H1 (cell line): ENCODE data around the gene ZNF462. TPM values are rescaled to one million over a fixed set of nuclear protein-coding genes. Genes with fewer than 3 reads are reported as not detected.

Experiments used
- CTCF ChIA-PET: fragments of 300-600 bp; sonication (Branson Sonifier 250); formaldehyde crosslinking; loops from one replicate; lab custom pipeline; 2021; ENCODE audit not compliant: partially characterized antibody; lab: Charles Lee
- POLR2A ChIA-PET: fragments of 300-600 bp; sonication (Branson Sonifier 250); formaldehyde crosslinking; loops from one replicate; lab custom pipeline; 2021; ENCODE audit warnings: inconsistent platforms; ENCODE audit not compliant: partially characterized antibody; lab: Charles Lee
- DNase-seq, 2 experiments: peaks; one replicate each; pipeline versions ENCODE4 v3.0.0 to v3.0.0-alpha.2; 2010 to 2022; ENCODE audit warnings: low spot score in 2 of 2, low read depth in 1 of 2, mixed read lengths in 1 of 2
- FAIRE-seq: peaks from 2 replicates; lab custom pipeline; 2011; peaks lifted over from hg19 to GRCh38; lab: Jason Lieb, UNC
- H2AFZ ChIP-seq: 2 replicates; pipeline ENCODE4 v1.8.1; 2012; ENCODE audit warnings: low read length, inconsistent platforms
- H2AK5ac ChIP-seq: 2 replicates; pipeline ENCODE4 v1.6.1; 2013; ENCODE audit warnings: low read depth, low read length
- H2BK120ac ChIP-seq: replicated peaks from 2 replicates; pipeline ENCODE3; 2013; ENCODE audit warnings: low read depth, low read length, inconsistent platforms
- H2BK12ac ChIP-seq: 2 replicates; pipeline ENCODE4 v1.6.1; 2013; ENCODE audit warnings: low read depth, low read length
- H2BK15ac ChIP-seq: 2 replicates; pipeline ENCODE4 v1.6.1; 2013; ENCODE audit warnings: low read length
- H2BK20ac ChIP-seq: 2 replicates; pipeline ENCODE4 v1.6.1; 2013; ENCODE audit warnings: low read length
- H2BK5ac ChIP-seq: 2 replicates; pipeline ENCODE4 v1.6.1; 2013; ENCODE audit warnings: low read depth, low read length
- H3K14ac ChIP-seq: 2 replicates; pipeline ENCODE4 v1.6.1; 2013; ENCODE audit warnings: inconsistent platforms; ENCODE audit not compliant: insufficient read length
- H3K18ac ChIP-seq: 2 replicates; pipeline ENCODE4 v1.6.1; 2013; ENCODE audit warnings: low read length; ENCODE audit errors: extremely low read depth
- H3K23ac ChIP-seq: 2 replicates; pipeline ENCODE4 v1.6.1; 2013; ENCODE audit warnings: inconsistent platforms; ENCODE audit not compliant: insufficient read length
- H3K23me2 ChIP-seq: 2 replicates; pipeline ENCODE4 v1.6.1; 2013; ENCODE audit warnings: low read depth, low read length
- H3K27ac ChIP-seq: 2 replicates; pipeline ENCODE4 v1.6.1; 2011; ENCODE audit warnings: low read depth, low read length, inconsistent platforms
- H3K27me3 ChIP-seq, 4 experiments: replicated peaks in 1 of 4; 1 replicate in 1 of 4; 2 replicates in 3 of 4; pipeline versions ENCODE4 v1.6.1 to v1.8.1; 2011 to 2013; ENCODE audit warnings: low read length in 3 of 4, mild to moderate bottlenecking in 3 of 4, inconsistent platforms in 2 of 4, mixed read lengths in 2 of 4, moderate library complexity in 1 of 4; ENCODE audit not compliant: control insufficient read depth in 3 of 4, insufficient read depth in 3 of 4; ENCODE audit errors: extremely low read depth in 1 of 4
- H3K36me3 ChIP-seq, 4 experiments: 2 replicates each; pipeline versions ENCODE4 v1.6.1 to v1.8.1; 2011 to 2013; ENCODE audit warnings: mild to moderate bottlenecking in 4 of 4, low read length in 3 of 4, moderate library complexity in 2 of 4, control low read depth in 1 of 4, inconsistent platforms in 1 of 4; ENCODE audit not compliant: insufficient read depth in 4 of 4, control insufficient read depth in 2 of 4
- H3K4ac ChIP-seq: replicated peaks from 2 replicates; pipeline ENCODE3; 2013; ENCODE audit warnings: low read length, low read depth, mixed read lengths, inconsistent platforms; ENCODE audit not compliant: insufficient read length
- H3K4me1 ChIP-seq, 4 experiments: replicated peaks in 1 of 4; 1 replicate in 1 of 4; 2 replicates in 3 of 4; pipeline versions ENCODE4 v1.6.1 to v1.8.1; 2011 to 2013; ENCODE audit warnings: low read length in 3 of 4, inconsistent platforms in 2 of 4, mixed read lengths in 1 of 4; ENCODE audit not compliant: insufficient read depth in 4 of 4, control insufficient read depth in 3 of 4
- H3K4me2 ChIP-seq, 2 experiments: 2 replicates each; pipeline versions ENCODE4 v1.6.1 to v1.8.1; 2011 to 2013; ENCODE audit warnings: low read depth in 2 of 2, low read length in 2 of 2, control low read depth in 1 of 2, inconsistent platforms in 1 of 2, mild to moderate bottlenecking in 1 of 2; ENCODE audit not compliant: insufficient read depth in 1 of 2
- H3K4me3 ChIP-seq, 4 experiments: fragments of 200-600, 300-600 bp in 1 of 4; sonication (generic), shearing (Covaris generic), sonication (Bioruptor Twin) in 1 of 4; 2 replicates each; pipeline versions ENCODE4 v1.5.1 to v1.8.1; 2011 to 2016; ENCODE audit warnings: low read length in 4 of 4, low read depth in 3 of 4, control low read depth in 2 of 4, inconsistent platforms in 2 of 4, mild to moderate bottlenecking in 2 of 4, mixed read lengths in 1 of 4, moderate library complexity in 1 of 4; ENCODE audit not compliant: insufficient read depth in 2 of 4; ENCODE audit errors: extremely low read depth in 1 of 4
- H3K56ac ChIP-seq: replicated peaks from 2 replicates; pipeline ENCODE3; 2013; ENCODE audit warnings: low read depth, mild to moderate bottlenecking, mixed read lengths, low read length, inconsistent platforms; ENCODE audit not compliant: insufficient read length
- H3K79me1 ChIP-seq: 2 replicates; pipeline ENCODE4 v1.6.1; 2013; ENCODE audit warnings: low read depth, low read length, control low read depth
- H3K79me2 ChIP-seq, 2 experiments: 2 replicates each; pipeline versions ENCODE4 v1.6.1 to v1.8.1; 2012 to 2013; ENCODE audit warnings: low read length in 2 of 2, mild to moderate bottlenecking in 2 of 2, inconsistent platforms in 1 of 2; ENCODE audit not compliant: insufficient read depth in 2 of 2, control insufficient read depth in 1 of 2
- H3K9ac ChIP-seq, 4 experiments: replicated peaks in 1 of 4; 1 replicate in 1 of 4; 2 replicates in 3 of 4; pipeline versions ENCODE4 v1.6.1 to v1.8.1; 2011 to 2013; ENCODE audit warnings: low read depth in 3 of 4, low read length in 3 of 4, control low read depth in 2 of 4, mild to moderate bottlenecking in 2 of 4, moderate library complexity in 2 of 4, inconsistent platforms in 1 of 4; ENCODE audit errors: extremely low read depth in 1 of 4
- H3K9me3 ChIP-seq, 2 experiments: 2 replicates each; pipeline versions ENCODE4 v1.6.1 to v1.8.1; 2012 to 2013; ENCODE audit warnings: mild to moderate bottlenecking in 2 of 2, moderate library complexity in 2 of 2, control low read depth in 1 of 2, inconsistent platforms in 1 of 2, low read depth in 1 of 2, low read length in 1 of 2, mixed read lengths in 1 of 2; ENCODE audit not compliant: insufficient read depth in 2 of 2
- H4K20me1 ChIP-seq, 2 experiments: replicated peaks in 1 of 2; 2 replicates each; pipeline versions ENCODE3 to v1.8.1; 2011 to 2013; ENCODE audit warnings: inconsistent platforms in 2 of 2, low read length in 2 of 2, mild to moderate bottlenecking in 1 of 2; ENCODE audit not compliant: insufficient read depth in 2 of 2, control insufficient read depth in 1 of 2
- H4K5ac ChIP-seq: 2 replicates; pipeline ENCODE4 v1.6.1; 2013; ENCODE audit warnings: low read length, low read depth, mixed read lengths, inconsistent platforms; ENCODE audit not compliant: insufficient read length
- H4K8ac ChIP-seq: 2 replicates; pipeline ENCODE4 v1.8.0; 2013; ENCODE audit warnings: mild to moderate bottlenecking, moderate library complexity, low read length, inconsistent platforms; ENCODE audit not compliant: insufficient read depth; ENCODE audit errors: extremely low read depth
- H4K91ac ChIP-seq: replicated peaks from 2 replicates; pipeline ENCODE3; 2013; ENCODE audit warnings: low read length, mixed read lengths, inconsistent platforms; ENCODE audit not compliant: insufficient read length
- ATF3 ChIP-seq: IDR thresholded peaks from 2 replicates; pipeline ENCODE4 v1.6.1; 2011; ENCODE audit warnings: low read depth, mild to moderate bottlenecking, low read length; ENCODE audit not compliant: insufficient read depth
- CBX5 ChIP-seq: fragments of 300-800, 300-1000 bp; sonication (generic); IDR thresholded peaks from 2 replicates; pipeline ENCODE4 v1.7.1; 2016; ENCODE audit warnings: antibody characterized with exemption, low read length, low read depth
- CHD2 ChIP-seq: IDR thresholded peaks from 2 replicates; pipeline ENCODE4 v1.6.1; 2012; ENCODE audit warnings: low read length, improper control_type of control experiment
- NANOG ChIP-seq: IDR thresholded peaks from 2 replicates; pipeline ENCODE4 v1.6.1; 2011; ENCODE audit warnings: low read length, low read depth, mild to moderate bottlenecking, inconsistent platforms; ENCODE audit not compliant: insufficient read depth, poor library complexity, severe bottlenecking
- SAP30 ChIP-seq: fragments of 300-600 bp; sonication (generic); IDR thresholded peaks from 2 replicates; pipeline ENCODE4 v1.7.1; 2012; ENCODE audit warnings: low read length, moderate library complexity, mild to moderate bottlenecking, inconsistent platforms; ENCODE audit not compliant: insufficient read depth, insufficient replicate concordance
- SIN3A ChIP-seq, 2 experiments: IDR thresholded peaks in 1 of 2; conservative IDR thresholded peaks in 1 of 2; 2 replicates each; pipeline ENCODE4 v1.6.1; 2011 to 2012; ENCODE audit warnings: low read length in 2 of 2, improper control_type of control experiment in 1 of 2, low read depth in 1 of 2, mild to moderate bottlenecking in 1 of 2
- SIRT6 ChIP-seq: IDR thresholded peaks from one replicate; pipeline ENCODE4 v1.7.1; 2012; ENCODE audit warnings: low read length, inconsistent platforms
- TBP ChIP-seq: IDR thresholded peaks from 2 replicates; pipeline ENCODE4 v1.6.1; 2011; ENCODE audit warnings: low read depth, low read length, improper control_type of control experiment
- USF2 ChIP-seq: IDR thresholded peaks from 2 replicates; pipeline ENCODE4 v1.6.1; 2011; ENCODE audit warnings: low read length, improper control_type of control experiment
- WGBS, 2 experiments: shearing (Covaris generic) in 1 of 2; methylation state at CpG; one replicate each; pipeline versions ENCODE4 v1.1.6 to v1.1.7; 2013 to 2015; ENCODE audit warnings: low lambda C conversion rate in 2 of 2, mixed read lengths in 2 of 2, inconsistent platforms in 1 of 2, low coverage in 1 of 2, missing lambda C conversion rate in 1 of 2; ENCODE audit not compliant: insufficient replicate concordance in 2 of 2, insufficient coverage in 1 of 2, insufficient read length in 1 of 2; ENCODE audit errors: extremely low coverage in 1 of 2, missing lambda C conversion rate in 1 of 2; 5-methylcytosine and 5-hydroxymethylcytosine counted together
- polyA plus RNA-seq, 7 experiments: library from polyadenylated mRNA; depleted of rRNA in 3 of 7; stranded (reverse) in 5 of 7; unstranded in 2 of 7; fragments of >200 nt in 5 of 7; fragments of 200-250 nt in 2 of 7; gene quantifications; 1 replicate in 5 of 7; 2 replicates in 1 of 7; 4 replicates in 1 of 7; pipeline versions ENCODE4 v1.2.1 to v1.2.3, GENCODE V29; 2011 to 2013; ENCODE audit warnings: missing spikeins in 2 of 7, mixed read lengths in 2 of 7
- total RNA-seq: library from RNA; stranded (reverse); fragmentation: NEBNext Ultra II Directional; extraction: Animal tissue kit (Norgen Biotek cat#: 25700); gene quantifications from 2 replicates; pipeline ENCODE4 v1.2.1, GENCODE V29; 2021

The ZNF462 gene
- total and polyA plus RNA-seq, 2 of the 8 experiments (the other 6 are each of a cell fraction or from before 2014, with no cell fraction given), result 30.0 to 163 TPM

DNA sequence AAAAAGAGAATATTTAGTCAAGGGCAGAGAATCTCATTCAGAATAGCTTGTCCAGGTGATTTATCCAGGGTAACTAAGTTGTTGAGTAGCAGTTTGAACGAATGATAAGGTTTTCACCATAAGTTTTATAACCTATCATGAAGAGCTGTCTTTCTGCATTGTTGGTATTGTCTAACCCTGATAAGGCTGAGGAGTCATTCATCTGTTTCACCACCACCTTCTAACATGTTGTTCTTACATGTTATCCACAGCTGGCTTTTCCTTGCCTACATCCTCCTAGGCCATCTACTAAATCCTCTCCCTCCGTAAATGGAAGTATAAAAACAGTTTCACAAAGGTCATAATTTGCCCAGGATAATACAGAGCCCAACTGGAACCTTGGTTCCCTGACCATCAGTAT lies 24.1 kb downstream of the ZNF462 start:
- Histone ChIP-seq H2AK5ac (no peak overlapping the region), H3K36me3 (peaks cover 0 to 16% (median 2%) of the 10 kb centered on the region in 4 experiments; a peak in 1 of 8 replicates), H4K20me1 (peaks cover 16 to 25% of the 10 kb centered on the region in 2 experiments), H2BK12ac (no peak overlapping the region), H3K4me2 (no peak overlapping the region), H3K79me2 (peaks cover 55 to 99% of the 10 kb centered on the region in 2 experiments), H3K4me1 (peaks cover 2 to 30% (median 21%) of the 10 kb centered on the region in 4 experiments), H3K79me1 (peaks cover 5% of the 10 kb centered on the region; the same call in 1 of the 2 replicates), H3K4me3 (no peak overlapping the region), H3K9ac (no peak overlapping the region), H3K23me2 (no peaks in the 10 kb centered on the region), H2BK15ac (no peak overlapping the region), H3K4ac (no peak overlapping the region), H3K14ac (no peak overlapping the region), H3K27ac (no peak overlapping the region), H4K8ac (no peak overlapping the region), H3K27me3 (no peaks in the 10 kb centered on the region), H3K23ac (no peak overlapping the region), H3K9me3 (no peaks in the 10 kb centered on the region), H4K5ac (no peak overlapping the region), H2BK20ac (no peak overlapping the region), H2BK5ac (no peak overlapping the region), H3K56ac (no peak overlapping the region), H2BK120ac (no peak overlapping the region), H2AFZ (no peak overlapping the region), H4K91ac (no peak overlapping the region), H3K18ac (no peak overlapping the region)
- POLR2A ChIA-PET, result interaction anchor here (0.9 to 7.5 kb wide), 4 partner anchors 9 to 25 kb away, joined by 3 to 60 read pairs (median 6); partner anchors contain the start of gene ZNF462
- DNase-seq, result no peak
- TF ChIP-seq NANOG, result no peak
- no peak for TF ChIP-seq SAP30
- no peak for TF ChIP-seq TBP
- TF ChIP-seq CBX5, result no peak
- TF ChIP-seq USF2, result no peak
- TF ChIP-seq SIN3A (conservative IDR thresholded peaks at IDR 0.05 in 1 of 2, IDR thresholded peaks at IDR 0.05 in 1 of 2; ENCODE audit: low read depth in 1 of 2, low read length in 2 of 2), result no peak
- TF ChIP-seq CHD2, result no peak
- no peak for TF ChIP-seq SIRT6
- no peak for TF ChIP-seq ATF3
- no peak for FAIRE-seq
- WGBS, 2 experiments, result 89% methylated on average over 2 of the region's 2 CpGs; no CpG with 5 or more reads in 1 of the 2 experiments
- CTCF ChIA-PET, result interaction anchor here (0.8 to 1.4 kb wide), 3 partner anchors 18 to 47 kb away, joined by 3 to 4 read pairs (median 3); no protein-coding TSS in a partner anchor
